HG02870 (cell line): Measurements from ENCODE around the gene MYH9.

Experiments used
- ATAC-seq: cut with Tn5 transposase; IDR thresholded peaks from one replicate; pipeline ENCODE4 v1.9.1; 2021; ENCODE audit warnings: mild to moderate bottlenecking, moderate library complexity; ENCODE audit not compliant: unreplicated experiment

Gene MYH9

GRCh38 chr22:36234919-36235318, 152.8 kb downstream of the MYH9 start:
- ATAC-seq: no peak

- no peak for ATAC-seq
Observed at GRCh38 chr22:36234213-36234612, 153.6 kb downstream of the MYH9 start.

- no peak for ATAC-seq
Observed at GRCh38 chr22:36233796-36234195, 154.0 kb downstream of the MYH9 start.

GRCh38 chr22:36232715-36233401, 154.9 kb downstream of the MYH9 start:
- ATAC-seq: no peak
